Midbrain (tissue), 1 donor: ENCODE data around the gene TNFRSF19.

Experiments
- DNase-seq: peaks from one replicate; lab custom pipeline; 2025; lab: John Stamatoyannopoulos, UW

TNFRSF19 gene

DNA sequence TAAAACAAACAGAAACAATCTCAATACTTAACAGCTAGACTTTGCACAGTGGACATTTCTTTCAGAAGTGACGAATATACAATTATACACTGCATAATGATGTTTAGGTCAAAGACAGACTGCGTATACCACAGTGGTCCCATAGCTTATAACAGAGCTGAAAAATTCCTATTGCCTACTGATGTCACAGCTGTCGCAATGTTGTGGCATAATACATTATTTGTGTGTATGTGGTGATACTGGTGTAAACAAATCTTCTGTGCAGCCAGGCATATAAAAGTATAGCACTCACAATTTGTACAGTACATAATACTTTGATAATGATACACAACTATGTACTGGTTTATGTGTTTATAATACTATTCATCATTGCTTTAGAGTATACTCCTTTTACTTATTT lies 116.7 kb downstream of the TNFRSF19 start:
- no peak for DNase-seq

- DNase-seq = no peak
Measured at GRCh38 chr13:23687614-23688013, 117.4 kb downstream of the TNFRSF19 start.

GRCh38 chr13:23688336-23688735 lies 118.1 kb downstream of the TNFRSF19 start:
- no peak for DNase-seq

GRCh38 chr13:23690668-23691067 lies 120.5 kb downstream of the TNFRSF19 start:
- DNase-seq = no peak

GRCh38 chr13:23692816-23693215 lies 122.6 kb downstream of the TNFRSF19 start:
- DNase-seq = no peak

DNA sequence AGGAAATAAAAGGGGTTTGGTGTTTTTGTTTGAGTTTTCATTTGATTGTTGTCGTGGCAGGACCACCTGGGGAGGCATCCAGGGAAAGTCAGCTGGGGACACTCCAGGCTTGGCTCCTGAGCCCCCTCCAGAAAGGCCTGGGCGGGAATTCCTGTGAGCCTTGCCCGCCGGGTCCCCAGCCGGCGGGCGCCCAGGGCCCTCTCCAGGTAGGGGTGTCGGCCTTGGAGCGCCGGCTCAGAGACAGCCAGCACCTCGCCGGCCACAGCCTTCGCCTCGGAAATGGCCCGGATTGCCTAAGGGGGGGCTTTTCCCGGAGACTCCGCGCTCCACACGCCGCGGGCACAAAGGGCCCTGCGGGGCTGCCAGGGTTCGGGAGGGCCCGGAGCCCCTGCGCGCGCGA lies 125.0 kb downstream of the TNFRSF19 start:
- DNase-seq = no peak

GRCh38 chr13:23695711-23696464 lies 125.7 kb downstream of the TNFRSF19 start:
- no peak for DNase-seq

- no peak for DNase-seq
Measured at GRCh38 chr13:23696610-23697009, 126.4 kb downstream of the TNFRSF19 start.

DNA sequence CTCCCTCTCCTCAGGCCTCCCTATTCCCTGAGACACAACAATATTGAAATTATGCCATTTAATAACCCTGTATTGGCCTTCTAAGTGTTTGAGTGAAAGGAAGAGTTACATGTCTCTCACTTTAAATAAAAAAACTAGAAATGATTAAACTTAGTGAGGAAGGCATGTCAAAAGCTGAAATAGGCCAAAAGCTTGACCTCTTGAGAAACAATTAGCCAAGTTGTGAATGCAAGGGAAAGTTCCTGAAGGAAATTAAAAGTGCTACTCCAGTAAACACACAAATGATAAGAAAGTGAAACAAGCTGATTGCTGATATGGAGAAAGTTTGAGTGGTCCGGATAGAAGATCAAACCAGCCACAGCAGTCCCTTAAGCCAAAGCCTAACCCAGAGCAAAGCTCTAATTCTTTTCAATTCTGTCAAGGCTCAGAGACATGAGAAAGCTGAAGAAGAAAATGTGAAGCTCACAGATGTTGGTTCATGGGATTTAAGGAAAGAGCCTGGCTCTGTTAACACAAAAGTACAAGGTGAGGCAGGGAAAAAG lies 127.6 kb downstream of the TNFRSF19 start:
- DNase-seq = no peak

DNA sequence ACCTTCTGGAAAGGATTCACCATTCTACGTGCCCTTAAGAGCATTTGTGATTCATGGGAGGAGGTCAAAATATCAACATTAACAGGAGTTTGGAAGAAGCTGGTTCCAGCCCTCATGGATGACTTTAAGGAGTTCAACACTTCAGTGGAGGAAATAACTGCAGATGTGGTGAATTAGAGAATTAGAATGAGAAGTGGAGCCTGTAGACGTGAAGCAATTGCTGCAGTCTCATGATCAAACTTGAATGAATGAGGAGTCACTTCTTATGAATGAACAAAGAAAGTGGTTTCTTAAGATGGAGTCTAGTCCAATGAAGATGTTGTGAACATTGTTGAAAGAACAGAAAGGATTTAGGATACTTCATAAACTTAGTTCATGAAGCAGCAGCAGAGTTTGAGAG lies 129.1 kb downstream of the TNFRSF19 start:
- no peak for DNase-seq

GRCh38 chr13:23701186-23701585 lies 131.0 kb downstream of the TNFRSF19 start:
- DNase-seq = no peak

- DNase-seq = no peak
Measured at GRCh38 chr13:23701636-23702035, 131.4 kb downstream of the TNFRSF19 start.

DNA sequence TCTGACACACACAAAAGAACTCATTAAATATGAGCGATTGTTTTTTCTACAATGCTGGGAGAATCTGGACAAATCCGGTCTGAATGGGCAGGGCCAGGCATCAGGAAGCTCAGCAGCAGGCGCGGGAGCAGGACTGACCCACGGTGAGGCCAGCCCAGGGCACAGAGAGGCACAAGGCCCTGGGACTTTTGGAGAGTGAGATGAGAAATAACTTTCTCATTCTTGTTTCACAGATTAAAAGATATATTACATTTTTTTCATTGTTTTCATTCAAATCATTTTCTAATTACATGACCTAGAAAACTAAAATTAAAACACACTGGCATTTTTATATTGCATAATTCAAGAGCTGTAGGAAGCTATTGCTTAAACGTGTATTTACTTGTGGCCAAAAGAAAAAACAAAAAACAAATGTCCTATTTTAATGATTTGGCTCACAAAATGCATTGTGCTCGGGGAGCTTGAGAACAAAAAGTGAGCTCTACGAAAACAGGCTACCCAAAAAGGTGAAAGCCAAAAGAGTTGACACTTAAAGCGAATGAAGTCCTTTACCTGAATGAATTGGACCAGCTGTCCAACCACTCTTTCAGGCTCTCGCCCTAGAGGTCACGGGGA lies 133.1 kb downstream of the TNFRSF19 start:
- no peak for DNase-seq

DNA sequence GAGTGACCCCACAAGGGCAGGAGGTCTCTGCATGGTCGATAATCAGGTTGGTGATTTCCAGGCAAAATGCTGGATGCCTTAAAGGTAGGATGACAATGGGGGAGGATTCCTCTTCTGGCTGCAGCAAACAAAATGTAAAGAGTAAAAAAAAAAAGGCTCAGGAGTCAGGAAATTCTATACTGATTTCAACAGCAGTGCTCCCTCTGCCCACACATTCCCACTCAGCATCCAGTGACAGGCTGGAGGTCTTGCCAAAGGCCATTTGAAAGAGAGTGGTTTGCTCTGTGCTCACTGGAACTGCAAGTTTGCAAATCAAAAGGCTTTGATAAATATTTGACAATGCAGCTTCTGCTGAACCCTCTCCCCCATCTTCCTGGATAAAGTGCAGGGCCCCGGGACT lies 135.4 kb downstream of the TNFRSF19 start:
- DNase-seq = no peak

DNA sequence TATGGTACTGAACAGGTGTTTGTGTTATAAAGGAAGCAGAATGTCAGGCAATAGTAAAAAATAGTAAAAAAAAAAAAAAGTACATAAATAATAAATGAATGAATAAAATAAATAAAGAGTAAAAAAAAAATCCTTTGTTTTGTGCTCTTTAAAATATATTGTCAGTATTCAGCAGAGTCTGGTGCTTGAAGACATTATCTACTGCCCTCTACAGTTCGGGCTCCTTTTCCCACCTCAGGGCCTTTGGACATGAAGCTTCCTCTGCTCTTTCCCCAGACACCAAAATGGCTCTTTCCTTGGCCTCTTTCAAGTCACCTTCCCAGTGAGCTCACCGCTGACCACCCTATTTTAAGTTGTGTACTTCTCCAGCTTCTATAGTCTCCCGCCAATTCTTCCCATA lies 137.5 kb downstream of the TNFRSF19 start:
- DNase-seq = no peak

GRCh38 chr13:23709536-23709935 lies 139.3 kb downstream of the TNFRSF19 start:
- DNase-seq = no peak

- no peak for DNase-seq
Measured at GRCh38 chr13:23710366-23710765, 140.2 kb downstream of the TNFRSF19 start.

DNA sequence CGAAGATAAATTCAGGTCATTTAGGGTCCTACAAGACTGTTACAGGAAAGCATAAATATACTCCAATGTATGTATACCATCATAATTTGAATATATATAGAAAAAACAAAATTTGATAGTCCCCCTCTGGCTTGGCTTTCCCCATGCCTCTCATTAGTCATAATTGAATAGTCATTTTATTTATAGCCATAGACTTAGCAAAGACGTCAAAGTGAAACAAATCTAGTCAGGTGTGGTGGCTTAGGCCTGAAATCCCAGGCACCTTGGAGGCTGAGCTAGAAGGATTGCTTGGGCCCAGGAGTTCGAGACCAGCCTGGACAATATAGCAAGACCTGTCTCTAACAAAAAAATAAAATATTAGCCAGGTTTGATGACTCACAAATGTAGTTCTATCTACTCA lies 141.1 kb downstream of the TNFRSF19 start:
- no peak for DNase-seq

- no peak for DNase-seq
Measured at GRCh38 chr13:23714672-23715071, 144.5 kb downstream of the TNFRSF19 start.

DNA sequence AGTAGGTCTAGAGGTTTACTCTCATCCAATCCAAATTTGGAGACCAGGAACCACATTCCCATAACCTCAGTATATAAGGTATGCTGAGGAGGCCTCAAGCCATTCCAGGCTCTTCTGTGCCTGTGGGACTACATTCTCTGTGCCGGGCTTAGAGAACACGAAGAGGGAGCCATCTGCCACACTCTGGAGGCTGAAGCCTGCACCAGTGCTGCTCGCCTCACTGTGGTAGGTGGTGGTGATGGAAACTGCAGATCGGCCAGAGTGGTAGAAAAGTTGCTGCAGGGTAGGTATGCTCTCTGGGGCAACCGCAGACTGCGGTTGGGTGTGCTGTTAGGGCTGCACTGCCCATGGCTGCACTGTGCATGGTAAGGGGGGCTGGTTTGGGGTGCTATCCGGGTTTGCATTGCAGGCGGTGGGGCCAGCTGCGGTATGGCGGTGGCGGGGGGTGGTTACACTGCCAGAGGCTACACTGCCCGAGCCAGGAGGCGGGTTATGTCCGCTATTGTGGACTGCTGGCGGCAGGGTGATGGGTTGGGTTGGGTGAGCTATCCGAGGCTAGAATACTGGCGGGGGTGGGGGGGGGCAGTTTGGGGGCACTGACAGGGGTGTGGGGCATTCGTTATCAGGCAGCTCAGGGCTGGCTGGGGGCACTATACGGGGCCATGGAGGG lies 145.0 kb downstream of the TNFRSF19 start:
- no peak for DNase-seq

DNA sequence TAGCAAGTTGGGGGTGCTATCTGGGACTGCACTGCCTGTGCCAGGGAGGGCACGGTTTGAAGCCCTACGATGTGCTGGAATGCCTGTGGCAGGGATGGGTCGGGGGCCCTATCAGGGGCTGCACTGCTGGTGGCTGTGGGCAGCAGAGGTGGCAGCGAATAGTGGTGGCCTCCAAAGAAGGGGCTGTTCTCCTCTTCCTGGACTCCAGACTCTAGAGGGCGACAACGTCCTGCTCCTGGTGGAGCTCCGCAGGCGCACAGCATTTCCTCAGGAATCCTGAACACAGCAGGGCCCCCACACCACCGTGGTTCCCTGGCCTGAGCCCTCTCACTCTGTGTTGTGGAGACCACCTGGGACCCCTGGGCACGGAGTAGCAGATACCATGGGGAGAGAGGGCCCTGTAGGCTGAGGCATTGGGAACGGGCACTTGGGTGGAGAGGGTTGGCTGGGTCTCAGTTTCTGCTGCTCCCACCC lies 145.6 kb downstream of the TNFRSF19 start:
- DNase-seq = no peak

GRCh38 chr13:23716401-23716800 lies 146.2 kb downstream of the TNFRSF19 start:
- DNase-seq = no peak

GRCh38 chr13:23718996-23719395 lies 148.8 kb downstream of the TNFRSF19 start:
- no peak for DNase-seq
